Measurements from ENCODE around the gene SLC6A19.

DNA sequence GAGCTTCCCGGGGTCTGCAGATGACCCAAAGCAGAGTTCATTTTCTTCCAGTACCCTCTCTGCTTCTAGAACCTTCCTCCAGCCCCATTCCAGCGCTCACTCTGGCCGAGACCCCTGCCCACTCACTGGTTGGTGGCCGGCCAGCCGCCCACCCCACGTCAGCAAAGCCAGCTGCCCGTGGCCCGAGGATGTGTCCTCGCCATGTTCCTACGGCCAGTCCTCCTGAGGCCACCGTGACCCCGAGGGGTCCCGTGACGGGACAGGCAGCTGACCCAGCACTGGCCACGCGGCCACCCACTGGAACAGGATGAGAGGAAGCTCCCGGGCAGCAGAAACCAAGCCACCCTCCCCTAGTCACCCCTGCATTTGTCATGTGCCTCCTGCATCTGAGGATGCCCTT is 39.1 kb upstream of the SLC6A19 start:
- TF ChIP-seq NFIC (IDR thresholded peaks at IDR 0.05; ENCODE audit: borderline replicate concordance) (no peak), JUND (IDR thresholded peaks at IDR 0.05) (no peak), CHD2 (IDR thresholded peaks at IDR 0.05; ENCODE audit: low read length, partially characterized antibody) (no peak), GABPA (IDR thresholded peaks at IDR 0.05; ENCODE audit: low read depth) (no peak), RFX5 (IDR thresholded peaks at IDR 0.05; ENCODE audit: low read length) (no peak), RXRA (IDR thresholded peaks at IDR 0.05; ENCODE audit: borderline replicate concordance, low read depth) (no peak)
- TF ChIP-seq, protein P1, sequence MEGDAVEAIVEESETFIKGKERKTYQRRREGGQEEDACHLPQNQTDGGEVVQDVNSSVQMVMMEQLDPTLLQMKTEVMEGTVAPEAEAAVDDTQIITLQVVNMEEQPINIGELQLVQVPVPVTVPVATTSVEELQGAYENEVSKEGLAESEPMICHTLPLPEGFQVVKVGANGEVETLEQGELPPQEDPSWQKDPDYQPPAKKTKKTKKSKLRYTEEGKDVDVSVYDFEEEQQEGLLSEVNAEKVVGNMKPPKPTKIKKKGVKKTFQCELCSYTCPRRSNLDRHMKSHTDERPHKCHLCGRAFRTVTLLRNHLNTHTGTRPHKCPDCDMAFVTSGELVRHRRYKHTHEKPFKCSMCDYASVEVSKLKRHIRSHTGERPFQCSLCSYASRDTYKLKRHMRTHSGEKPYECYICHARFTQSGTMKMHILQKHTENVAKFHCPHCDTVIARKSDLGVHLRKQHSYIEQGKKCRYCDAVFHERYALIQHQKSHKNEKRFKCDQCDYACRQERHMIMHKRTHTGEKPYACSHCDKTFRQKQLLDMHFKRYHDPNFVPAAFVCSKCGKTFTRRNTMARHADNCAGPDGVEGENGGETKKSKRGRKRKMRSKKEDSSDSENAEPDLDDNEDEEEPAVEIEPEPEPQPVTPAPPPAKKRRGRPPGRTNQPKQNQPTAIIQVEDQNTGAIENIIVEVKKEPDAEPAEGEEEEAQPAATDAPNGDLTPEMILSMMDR (IDR thresholded peaks at IDR 0.05) = no peak
- TF ChIP-seq, protein P2, sequence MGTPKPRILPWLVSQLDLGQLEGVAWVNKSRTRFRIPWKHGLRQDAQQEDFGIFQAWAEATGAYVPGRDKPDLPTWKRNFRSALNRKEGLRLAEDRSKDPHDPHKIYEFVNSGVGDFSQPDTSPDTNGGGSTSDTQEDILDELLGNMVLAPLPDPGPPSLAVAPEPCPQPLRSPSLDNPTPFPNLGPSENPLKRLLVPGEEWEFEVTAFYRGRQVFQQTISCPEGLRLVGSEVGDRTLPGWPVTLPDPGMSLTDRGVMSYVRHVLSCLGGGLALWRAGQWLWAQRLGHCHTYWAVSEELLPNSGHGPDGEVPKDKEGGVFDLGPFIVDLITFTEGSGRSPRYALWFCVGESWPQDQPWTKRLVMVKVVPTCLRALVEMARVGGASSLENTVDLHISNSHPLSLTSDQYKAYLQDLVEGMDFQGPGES (IDR thresholded peaks at IDR 0.05; ENCODE audit: low read depth, low read length) = no peak

All from SK-N-SH (cell line).